ENCODE measurements around the gene KCNE1.
"Not testable (repeated sequence)": the region's sequence is repeated elsewhere in the genome, so short reads cannot be mapped to it uniquely, and the experiment has no call there.

The KCNE1 gene

DNA sequence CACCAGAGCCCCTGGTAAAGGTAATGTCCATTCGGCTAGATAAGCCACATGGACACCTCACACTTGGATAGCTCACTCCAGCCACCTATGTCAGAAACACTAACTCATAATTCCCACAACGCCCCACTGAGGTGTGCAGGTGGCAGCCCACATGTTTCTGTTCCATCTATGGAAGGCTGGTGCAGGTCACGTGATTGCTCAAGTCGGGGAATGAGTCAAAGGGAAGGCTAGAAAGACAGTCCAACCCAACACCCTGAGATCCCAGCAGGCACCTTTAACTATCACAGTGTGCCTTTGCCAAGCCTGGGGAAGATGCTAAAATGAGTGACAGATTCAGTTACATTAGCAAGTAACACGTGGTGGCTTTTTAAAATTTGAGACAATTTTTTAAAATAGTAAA, 45.3 kb upstream of the KCNE1 start:
- H3K4me3 ChIP-seq (ENCODE audit: control insufficient read depth, low read depth, low read length), result no peak overlapping the region

DNA sequence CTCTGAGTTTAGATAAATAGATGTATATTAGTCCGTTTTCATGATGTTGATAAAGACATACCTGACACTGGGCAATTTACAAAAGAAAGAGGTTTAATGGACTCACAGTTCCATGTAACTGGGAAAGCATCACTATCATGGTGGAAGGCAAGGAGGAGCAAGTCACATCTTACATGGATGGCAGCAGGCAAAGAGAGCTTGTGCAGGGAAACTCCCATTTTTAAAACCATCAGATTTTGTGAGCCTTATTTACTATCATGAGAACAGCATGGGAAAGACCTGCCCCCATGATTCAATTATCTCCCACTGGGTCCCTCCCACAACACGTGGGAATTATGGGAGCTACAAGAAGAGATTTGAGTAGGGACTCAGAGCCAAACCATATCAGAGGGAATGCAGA, 42.7 kb upstream of the KCNE1 start:
- not testable (repeated sequence) for H3K4me3 ChIP-seq (ENCODE audit: control insufficient read depth, low read depth, low read length); DNase-seq (ENCODE audit: low read depth)

More for the DNA sequence above, 45.3 kb upstream of the KCNE1 start:
- TF ChIP-seq, protein P1, sequence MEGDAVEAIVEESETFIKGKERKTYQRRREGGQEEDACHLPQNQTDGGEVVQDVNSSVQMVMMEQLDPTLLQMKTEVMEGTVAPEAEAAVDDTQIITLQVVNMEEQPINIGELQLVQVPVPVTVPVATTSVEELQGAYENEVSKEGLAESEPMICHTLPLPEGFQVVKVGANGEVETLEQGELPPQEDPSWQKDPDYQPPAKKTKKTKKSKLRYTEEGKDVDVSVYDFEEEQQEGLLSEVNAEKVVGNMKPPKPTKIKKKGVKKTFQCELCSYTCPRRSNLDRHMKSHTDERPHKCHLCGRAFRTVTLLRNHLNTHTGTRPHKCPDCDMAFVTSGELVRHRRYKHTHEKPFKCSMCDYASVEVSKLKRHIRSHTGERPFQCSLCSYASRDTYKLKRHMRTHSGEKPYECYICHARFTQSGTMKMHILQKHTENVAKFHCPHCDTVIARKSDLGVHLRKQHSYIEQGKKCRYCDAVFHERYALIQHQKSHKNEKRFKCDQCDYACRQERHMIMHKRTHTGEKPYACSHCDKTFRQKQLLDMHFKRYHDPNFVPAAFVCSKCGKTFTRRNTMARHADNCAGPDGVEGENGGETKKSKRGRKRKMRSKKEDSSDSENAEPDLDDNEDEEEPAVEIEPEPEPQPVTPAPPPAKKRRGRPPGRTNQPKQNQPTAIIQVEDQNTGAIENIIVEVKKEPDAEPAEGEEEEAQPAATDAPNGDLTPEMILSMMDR (IDR thresholded peaks at IDR 0.05; ENCODE audit: control insufficient read depth, insufficient read depth, low read depth, low read length, missing control alignments), result no peak
- no peak for DNase-seq (ENCODE audit: low read depth)

DNA sequence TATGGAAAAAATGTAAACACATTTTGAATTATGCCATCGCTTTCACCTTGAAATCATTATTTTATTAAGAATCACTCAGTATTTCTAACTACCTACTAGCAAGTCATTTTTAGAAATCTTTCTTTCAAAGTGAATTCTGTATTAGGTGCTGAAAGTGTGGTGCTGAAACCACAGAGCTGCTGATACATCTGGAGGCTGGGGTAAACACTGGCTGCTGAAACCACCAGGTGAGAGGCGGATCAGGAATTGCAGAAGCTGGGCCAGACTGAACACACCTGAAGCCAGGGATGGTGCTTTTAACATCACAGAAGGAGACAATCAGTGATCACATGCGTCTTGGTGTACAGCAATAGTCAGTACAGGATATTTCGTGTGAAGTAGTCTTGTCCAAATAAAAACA, 42.2 kb upstream of the KCNE1 start:
- TF ChIP-seq, protein P1 (IDR thresholded peaks at IDR 0.05; ENCODE audit: control insufficient read depth, insufficient read depth, low read depth, low read length, missing control alignments), result no peak

DNA sequence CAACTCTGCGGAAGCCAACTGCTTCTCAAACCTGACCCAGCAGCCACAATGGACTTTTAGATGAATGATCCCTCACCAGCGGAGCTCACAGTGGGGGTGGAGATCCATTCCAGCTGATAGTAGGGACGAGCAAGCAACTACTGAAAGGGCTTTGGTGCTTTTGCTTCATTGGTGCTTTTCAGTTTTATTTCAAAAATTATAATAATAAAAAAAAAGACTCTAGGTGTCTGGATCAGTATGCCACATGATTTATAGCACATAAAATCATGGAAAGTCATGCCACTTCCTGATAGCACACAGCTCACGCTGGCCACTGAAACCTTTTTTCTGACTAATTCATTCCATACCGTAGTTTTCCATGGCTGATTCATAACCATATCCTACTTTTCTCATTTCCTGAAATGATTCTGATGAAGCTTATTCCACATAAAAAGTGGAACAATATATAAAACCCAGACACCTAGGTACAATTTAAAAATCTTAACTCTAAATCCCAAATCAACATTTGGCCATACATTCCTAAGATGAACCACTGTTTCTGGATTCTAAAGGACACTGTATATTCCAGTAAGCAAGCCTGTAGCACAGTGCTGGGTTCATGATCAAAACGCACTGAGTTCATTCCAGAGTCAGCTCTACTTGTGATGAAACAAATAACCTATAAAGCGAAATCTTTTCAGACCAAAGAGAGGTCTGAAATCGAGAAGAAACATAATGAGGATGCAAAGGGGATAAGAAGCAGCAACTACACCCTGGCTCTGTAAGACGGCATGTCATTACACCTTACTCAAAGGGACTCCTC, 41.3 kb upstream of the KCNE1 start:
- TF ChIP-seq, protein P1 (IDR thresholded peaks at IDR 0.05; ENCODE audit: control insufficient read depth, insufficient read depth, low read depth, low read length, missing control alignments), result no peak
- H3K4me3 ChIP-seq (ENCODE audit: control insufficient read depth, low read depth, low read length), result peak overlapping the region; percentile 21

More for the DNA sequence above, 42.2 kb upstream of the KCNE1 start:
- no peak for DNase-seq (ENCODE audit: low read depth)
- no peak overlapping the region for H3K4me3 ChIP-seq (ENCODE audit: control insufficient read depth, low read depth, low read length)

DNA sequence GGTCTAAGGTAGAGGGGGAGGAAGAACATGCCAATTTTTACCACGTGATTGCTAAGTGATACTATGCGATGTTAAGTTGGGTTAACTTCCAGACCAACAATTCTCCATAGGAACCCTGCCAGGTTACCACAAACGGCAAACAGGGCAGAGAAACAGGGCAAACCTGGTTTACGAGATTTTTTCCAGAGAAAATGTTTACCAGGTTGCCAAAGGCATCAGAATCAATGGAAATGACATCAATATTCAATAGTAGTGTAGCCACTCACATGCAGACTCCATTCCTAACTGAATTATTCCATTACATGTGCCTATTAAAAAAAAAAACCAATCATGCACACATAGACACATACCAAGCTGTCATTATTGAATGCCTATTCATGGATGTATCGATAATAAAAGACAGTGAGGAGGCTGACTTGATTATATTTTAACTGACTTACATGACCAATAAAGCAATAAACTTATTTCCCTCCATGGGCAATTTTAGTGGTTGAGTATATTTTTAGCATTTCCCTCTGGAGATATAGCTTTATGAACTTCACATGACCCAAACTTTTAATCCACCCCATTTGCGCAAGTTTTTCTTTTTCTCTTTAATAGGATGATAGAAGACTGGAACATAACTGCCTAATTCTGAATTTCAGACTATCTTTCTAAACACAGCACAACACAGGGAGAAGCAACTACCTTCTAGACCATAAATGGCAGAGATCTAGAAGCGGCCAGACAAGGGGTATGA, 40.5 kb upstream of the KCNE1 start:
- H3K4me3 ChIP-seq (ENCODE audit: control insufficient read depth, low read depth, low read length), result peak overlapping the region; percentile 21
- peak; percentile 50 for DNase-seq (ENCODE audit: low read depth)
- TF ChIP-seq, protein P1 (IDR thresholded peaks at IDR 0.05; ENCODE audit: control insufficient read depth, insufficient read depth, low read depth, low read length, missing control alignments), result no peak

More for the DNA sequence above, 41.3 kb upstream of the KCNE1 start:
- peak; percentile 81 for DNase-seq (ENCODE audit: low read depth)

DNA sequence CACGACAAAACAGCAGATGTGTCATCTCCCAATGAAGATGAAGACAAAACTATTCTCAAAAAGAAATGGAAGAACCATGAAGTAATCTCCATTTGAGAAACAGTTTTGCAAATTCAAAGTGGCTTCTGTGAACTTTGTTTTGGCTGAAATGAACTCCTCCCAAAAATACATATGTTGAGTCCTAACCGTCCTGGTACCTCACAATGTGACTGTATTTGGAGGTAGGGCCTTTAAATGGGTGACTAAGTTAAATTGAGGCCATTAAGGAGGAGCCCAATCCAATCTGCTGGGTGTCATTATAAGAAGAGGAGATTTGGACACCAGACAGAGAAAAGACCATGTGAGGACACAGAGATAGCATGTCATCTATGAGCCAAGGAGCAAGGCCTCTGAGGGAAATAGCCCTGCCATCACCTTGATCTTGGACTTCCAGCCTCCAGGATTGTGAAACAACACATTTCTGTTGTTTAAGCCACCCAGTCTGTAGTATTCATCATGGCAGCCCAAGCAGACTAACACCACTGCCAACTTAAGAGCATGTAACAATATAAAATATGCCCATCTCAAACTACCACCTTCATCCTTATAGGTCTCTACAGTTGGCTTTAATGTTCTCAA, 38.3 kb upstream of the KCNE1 start:
- DNase-seq (ENCODE audit: low read depth), result no peak
- TF ChIP-seq, protein P1 (IDR thresholded peaks at IDR 0.05; ENCODE audit: control insufficient read depth, insufficient read depth, low read depth, low read length, missing control alignments), result no peak
- H3K4me3 ChIP-seq (ENCODE audit: control insufficient read depth, low read depth, low read length), result no peak overlapping the region

Measured in AG09309 (cell line).